Non-pigmented ciliary epithelial cell (primary cell): ENCODE measurements around the gene AUTS2.

Source experiments
- DNase-seq: peaks from one replicate; pipeline ENCODE4 v3.0.0-alpha.2; 2010; ENCODE audit warnings: low read depth

Gene AUTS2

GRCh38 chr7:70190281-70190680 lies 592.0 kb downstream of the AUTS2 start:
- DNase-seq, result no peak

GRCh38 chr7:70193514-70193913 lies 595.2 kb downstream of the AUTS2 start:
- no peak for DNase-seq

GRCh38 chr7:70208236-70209063 lies 610.2 kb downstream of the AUTS2 start:
- no peak for DNase-seq

GRCh38 chr7:70210200-70210935 lies 612.1 kb downstream of the AUTS2 start:
- no peak for DNase-seq

- DNase-seq, result no peak
These were observed 612.6 kb downstream of the AUTS2 start for GRCh38 chr7:70210936-70211310.

GRCh38 chr7:70212281-70212680 lies 614.0 kb downstream of the AUTS2 start:
- no peak for DNase-seq

- DNase-seq, result no peak
These were observed 615.8 kb downstream of the AUTS2 start for GRCh38 chr7:70214071-70214470.

- DNase-seq, result no peak
These were observed 617.2 kb downstream of the AUTS2 start for GRCh38 chr7:70215491-70215890.

- no peak for DNase-seq
These were observed 619.3 kb downstream of the AUTS2 start for GRCh38 chr7:70217571-70217970.

GRCh38 chr7:70218006-70218405 lies 619.7 kb downstream of the AUTS2 start:
- no peak for DNase-seq

- no peak for DNase-seq
These were observed 620.8 kb downstream of the AUTS2 start for GRCh38 chr7:70219061-70219460.

- DNase-seq, result no peak
These were observed 631.0 kb downstream of the AUTS2 start for GRCh38 chr7:70229242-70229641.

GRCh38 chr7:70230761-70231160 lies 632.5 kb downstream of the AUTS2 start:
- DNase-seq, result no peak

- DNase-seq, result no peak
These were observed 635.5 kb downstream of the AUTS2 start for GRCh38 chr7:70233776-70234175.

- no peak for DNase-seq
These were observed 639.0 kb downstream of the AUTS2 start for GRCh38 chr7:70237256-70237655.

GRCh38 chr7:70237831-70238575 lies 639.7 kb downstream of the AUTS2 start:
- DNase-seq, result no peak

- no peak for DNase-seq
These were observed 641.6 kb downstream of the AUTS2 start for GRCh38 chr7:70239918-70240317.

- no peak for DNase-seq
These were observed 642.6 kb downstream of the AUTS2 start for GRCh38 chr7:70240873-70241272.

- DNase-seq, result no peak
These were observed 643.4 kb downstream of the AUTS2 start for GRCh38 chr7:70241536-70242175.

GRCh38 chr7:70242826-70243225 lies 644.6 kb downstream of the AUTS2 start:
- DNase-seq, result no peak

GRCh38 chr7:70243443-70243842 lies 645.2 kb downstream of the AUTS2 start:
- DNase-seq, result no peak

GRCh38 chr7:70257921-70258320 lies 659.6 kb downstream of the AUTS2 start:
- DNase-seq, result no peak
